PC-3 (cell line): ENCODE measurements around the gene KLHL25. TPM values are rescaled to one million over a fixed set of nuclear protein-coding genes. Genes with fewer than 3 reads are reported as not detected.
A peak's percentile ranks its signal among the peaks of the same experiment; 100 is the strongest.
"Not testable (repeated sequence)": the region's sequence is repeated elsewhere in the genome, so short reads cannot be mapped to it uniquely, and the experiment has no call there.

Experiments
- ATAC-seq: fragments of 200-7000 bp; cut with Tn5 transposase; 2 replicates; pipeline ENCODE4 v1.9.1; 2020; ENCODE audit warnings: mild to moderate bottlenecking, moderate library complexity
- BruUV-seq: library from RNA; stranded (reverse); fragments of 400-500 nt; replicated peaks from 2 replicates; lab custom pipeline; 2021; lab: Mats Ljungman, UMichigan
- CTCF ChIA-PET: fragments of 300-600 bp; sonication (Branson Sonifier 250); formaldehyde crosslinking; loops from one replicate; lab custom pipeline; 2022; ENCODE audit warnings: antibody characterized with exemption; lab: Charles Lee
- POLR2A ChIA-PET: fragments of 300-600 bp; sonication (Branson Sonifier 250); formaldehyde crosslinking; loops from one replicate; lab custom pipeline; 2022; ENCODE audit warnings: antibody characterized with exemption; ENCODE audit not compliant: unreplicated experiment; lab: Charles Lee
- DNase-seq: peaks from one replicate; pipeline ENCODE4 v3.0.0-alpha.2; 2015
- H2AFZ ChIP-seq: fragments of 300-600 bp; sonication (generic); 2 replicates; pipeline ENCODE4 v1.6.0; 2016; ENCODE audit warnings: antibody characterized with exemption, low read length
- H3F3A ChIP-seq: fragments of 300-600 bp; sonication (generic); one replicate; pipeline ENCODE4 v1.6.0; 2017; ENCODE audit warnings: antibody characterized with exemption, low read length, control low read depth, mild to moderate bottlenecking; ENCODE audit not compliant: unreplicated experiment
- H3K27ac ChIP-seq: fragments of 300-600 bp; sonication (generic); 2 replicates; pipeline ENCODE4 v1.5.1; 2016; ENCODE audit warnings: mild to moderate bottlenecking, low read length
- H3K27me3 ChIP-seq: fragments of 300-600 bp; sonication (generic); 2 replicates; pipeline ENCODE4 v1.6.1; 2016; ENCODE audit warnings: low read length, mixed read lengths
- H3K36me3 ChIP-seq: fragments of 300-600 bp; sonication (generic); 2 replicates; pipeline ENCODE4 v1.6.1; 2016; ENCODE audit warnings: low read depth, mixed run types, low read length, mixed read lengths
- H3K4me1 ChIP-seq: fragments of 300-600 bp; sonication (generic); 2 replicates; pipeline ENCODE4 v1.5.1; 2016; ENCODE audit warnings: low read length; ENCODE audit not compliant: insufficient read depth
- H3K4me2 ChIP-seq: fragments of 300-600 bp; sonication (generic); 2 replicates; pipeline ENCODE4 v1.6.0; 2016; ENCODE audit warnings: low read length
- H3K4me3 ChIP-seq: fragments of 300-600 bp; sonication (generic); 2 replicates; pipeline ENCODE4 v1.5.1; 2016; ENCODE audit warnings: mild to moderate bottlenecking, low read length, mixed read lengths
- H3K79me2 ChIP-seq: fragments of 300-600 bp; sonication (generic); 2 replicates; pipeline ENCODE4 v1.6.1; 2017; ENCODE audit warnings: low read length, mixed read lengths
- H3K9ac ChIP-seq: fragments of 300-600 bp; sonication (generic); 2 replicates; pipeline ENCODE4 v1.6.0; 2016; ENCODE audit warnings: mild to moderate bottlenecking, low read length
- H3K9me2 ChIP-seq: fragments of 300-600 bp; sonication (generic); replicated peaks from 2 replicates; pipeline ENCODE4 v1.6.1; 2016; ENCODE audit warnings: mixed run types, low read length, mixed read lengths
- H3K9me3 ChIP-seq: fragments of 300-600 bp; sonication (generic); 2 replicates; pipeline ENCODE4 v1.6.1; 2016; ENCODE audit warnings: low read length, mixed read lengths
- H4K20me1 ChIP-seq: fragments of 300-600 bp; sonication (generic); 2 replicates; pipeline ENCODE4 v1.6.1; 2016; ENCODE audit warnings: low read length, mixed read lengths
- EZH2 ChIP-seq: fragments of 300-600 bp; sonication (generic); IDR thresholded peaks from one replicate; pipeline ENCODE4 v1.6.1; 2017; ENCODE audit warnings: antibody characterized with exemption, mild to moderate bottlenecking, low read length; ENCODE audit not compliant: unreplicated experiment
- EZH2phosphoT487 ChIP-seq: fragments of 300-600 bp; sonication (generic); IDR thresholded peaks from 2 replicates; pipeline ENCODE4 v1.6.1; 2018; ENCODE audit warnings: mild to moderate bottlenecking, antibody characterized with exemption, low read length, borderline replicate concordance
- intact Hi-C: fragments of 100-400 bp; cut with micrococcal nuclease; formaldehyde crosslinking; loops from 2 replicates; pipeline ENCODE4 v1.9.0; 2023
- total RNA-seq: library from RNA; depleted of rRNA; stranded (reverse); fragments of >200 nt; gene quantifications from 2 replicates; pipeline ENCODE4 v1.2.3, GENCODE V29; 2014
- TF ChIP-seq, protein P1 (sequence below): fragments of 300-600 bp; sonication (generic); conservative IDR thresholded peaks from 2 replicates; pipeline ENCODE4 v1.5.1; 2017; ENCODE audit warnings: antibody characterized with exemption, low read depth, mild to moderate bottlenecking, low read length

KLHL25 gene
- total RNA-seq, 1 experiment from 2014 or later, result 7.2 TPM

DNA sequence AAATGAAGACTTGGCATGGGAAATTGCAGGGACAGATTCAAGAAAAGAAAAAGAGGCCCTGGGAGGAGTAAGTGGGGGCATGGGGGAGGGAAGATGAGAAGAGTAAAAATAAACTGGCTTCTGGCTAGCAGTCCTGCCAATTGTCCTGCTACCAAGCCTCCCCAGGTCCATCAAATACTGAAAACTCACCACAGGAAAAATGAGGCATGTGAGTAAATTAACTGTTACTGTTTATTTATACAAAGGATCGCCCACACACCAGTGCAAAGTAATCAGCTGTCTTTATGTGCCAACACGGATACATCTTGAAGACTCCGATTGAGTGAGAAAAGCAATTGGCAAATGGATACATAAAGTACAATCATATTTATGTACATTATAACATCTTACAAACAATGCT lies 10.7 kb upstream of the KLHL25 start:
- Histone ChIP-seq H3F3A (no peaks in the 10 kb centered on the region), H3K9me3 (no peaks in the 10 kb centered on the region), H3K27me3 (no peaks in the 10 kb centered on the region), H2AFZ (no peak overlapping the region), H3K9me2 (no peaks in the 10 kb centered on the region), H4K20me1 (no peaks in the 10 kb centered on the region), H3K9ac (no peak overlapping the region), H3K4me2 (no peak overlapping the region), H3K36me3 (no peaks in the 10 kb centered on the region), H3K4me1 (peaks cover 4% of the 10 kb centered on the region; the same call in 1 of the 2 replicates), H3K79me2 (no peaks in the 10 kb centered on the region), H3K4me3 (no peak overlapping the region), H3K27ac (no peak overlapping the region)
- DNase-seq (no peak), ATAC-seq (no peak)
- intact Hi-C loops, result no loop called here
- ChIA-PET POLR2A (no interaction called here), CTCF (no interaction called here)
- TF ChIP-seq, protein P1, sequence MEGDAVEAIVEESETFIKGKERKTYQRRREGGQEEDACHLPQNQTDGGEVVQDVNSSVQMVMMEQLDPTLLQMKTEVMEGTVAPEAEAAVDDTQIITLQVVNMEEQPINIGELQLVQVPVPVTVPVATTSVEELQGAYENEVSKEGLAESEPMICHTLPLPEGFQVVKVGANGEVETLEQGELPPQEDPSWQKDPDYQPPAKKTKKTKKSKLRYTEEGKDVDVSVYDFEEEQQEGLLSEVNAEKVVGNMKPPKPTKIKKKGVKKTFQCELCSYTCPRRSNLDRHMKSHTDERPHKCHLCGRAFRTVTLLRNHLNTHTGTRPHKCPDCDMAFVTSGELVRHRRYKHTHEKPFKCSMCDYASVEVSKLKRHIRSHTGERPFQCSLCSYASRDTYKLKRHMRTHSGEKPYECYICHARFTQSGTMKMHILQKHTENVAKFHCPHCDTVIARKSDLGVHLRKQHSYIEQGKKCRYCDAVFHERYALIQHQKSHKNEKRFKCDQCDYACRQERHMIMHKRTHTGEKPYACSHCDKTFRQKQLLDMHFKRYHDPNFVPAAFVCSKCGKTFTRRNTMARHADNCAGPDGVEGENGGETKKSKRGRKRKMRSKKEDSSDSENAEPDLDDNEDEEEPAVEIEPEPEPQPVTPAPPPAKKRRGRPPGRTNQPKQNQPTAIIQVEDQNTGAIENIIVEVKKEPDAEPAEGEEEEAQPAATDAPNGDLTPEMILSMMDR, result no peak
- BruUV-seq, result no TSS peak

DNA sequence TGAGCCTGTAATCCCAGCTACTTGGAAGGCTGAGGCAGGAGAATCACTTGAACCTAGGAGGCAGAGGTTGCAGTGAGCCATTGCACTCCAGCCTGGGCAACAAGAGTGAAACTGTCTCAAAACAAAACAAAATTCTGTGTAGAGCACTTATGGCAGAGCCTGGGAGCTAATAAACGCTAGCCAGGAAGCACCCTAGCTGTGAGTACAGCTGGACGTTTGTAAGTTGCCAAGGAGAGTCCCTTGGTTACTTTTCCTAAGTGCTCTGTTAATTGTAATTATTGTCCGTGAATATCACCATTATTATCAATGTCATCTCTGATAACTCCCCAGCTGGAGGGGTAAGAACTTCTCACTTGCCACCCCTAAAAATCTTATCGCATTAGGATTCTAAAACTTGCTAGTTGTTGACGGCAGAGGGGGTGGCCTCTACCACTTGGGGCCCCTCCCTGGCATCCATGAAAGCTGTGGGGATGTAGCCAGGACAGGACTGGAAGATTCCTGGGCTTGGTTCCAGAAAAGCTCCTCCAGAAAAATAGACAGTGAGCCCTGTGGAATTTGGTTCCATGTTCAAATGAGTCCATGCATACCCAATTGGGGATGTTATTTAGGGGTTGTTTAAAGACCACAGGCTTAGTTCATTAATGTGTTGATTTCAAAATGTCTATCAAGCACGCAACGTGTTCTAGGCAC lies 9.9 kb upstream of the KLHL25 start:
- CTCF ChIA-PET, result no interaction called here
- Histone ChIP-seq H3F3A (no peaks in the 10 kb centered on the region), H3K9me3 (no peaks in the 10 kb centered on the region), H2AFZ (no peak overlapping the region), H3K27me3 (no peaks in the 10 kb centered on the region), H3K9me2 (no peaks in the 10 kb centered on the region), H3K9ac (no peak overlapping the region), H4K20me1 (no peaks in the 10 kb centered on the region), H3K4me2 (no peak overlapping the region), H3K36me3 (no peaks in the 10 kb centered on the region), H3K4me1 (peaks cover 10% of the 10 kb centered on the region), H3K27ac (no peak overlapping the region), H3K4me3 (no peak overlapping the region), H3K79me2 (no peaks in the 10 kb centered on the region)
- DNase-seq (no peak), ATAC-seq (no peak)
- BruUV-seq, result no TSS peak
- intact Hi-C loops, result no loop called here
- TF ChIP-seq, protein P1, result no peak
- TF ChIP-seq EZH2phosphoT487, result no peak
- TF ChIP-seq EZH2, result no peak
- POLR2A ChIA-PET, result no interaction called here

DNA sequence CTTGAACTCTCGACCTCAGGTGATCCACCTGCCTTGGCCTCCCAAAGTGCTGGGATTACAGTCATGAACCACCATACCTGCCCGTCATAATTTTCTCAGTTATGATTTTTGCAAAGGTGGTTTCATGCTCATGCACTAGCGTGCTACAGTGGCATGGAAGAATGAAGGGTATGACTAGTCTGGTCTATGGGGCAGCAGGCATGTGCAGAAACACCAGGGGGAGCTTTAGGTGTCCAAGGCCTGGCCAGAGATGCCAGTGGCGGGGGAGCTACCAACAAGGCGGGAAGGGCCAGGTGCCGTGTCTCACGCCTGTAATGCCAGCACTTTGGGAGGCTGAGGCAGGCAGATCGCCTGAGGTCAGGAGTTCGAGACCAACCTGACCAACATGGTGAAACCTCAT lies 7.9 kb upstream of the KLHL25 start:
- intact Hi-C loops, BruUV-seq, ATAC-seq, H3F3A ChIP-seq, H4K20me1 ChIP-seq, H3K36me3 ChIP-seq, H3K4me2 ChIP-seq, H3K9me3 ChIP-seq, H3K27ac ChIP-seq, H3K79me2 ChIP-seq, H2AFZ ChIP-seq, POLR2A ChIA-PET, H3K9ac ChIP-seq, H3K27me3 ChIP-seq, H3K9me2 ChIP-seq, H3K4me3 ChIP-seq: not testable (repeated sequence)
- peaks cover 10% of the 10 kb centered on the region for H3K4me1 ChIP-seq
- CTCF ChIA-PET, result interaction anchor here (0.6 kb wide), 2 partner anchors 38 to 62 kb away, joined by 4 to 5 read pairs; no protein-coding TSS in a partner anchor
- peak; percentile 14 for DNase-seq
- TF ChIP-seq, protein P1, result peak; percentile 28; the same call in 1 of the 2 replicates
